Keratinocyte (primary cell): ENCODE measurements around the gene ZMYM2.

Experiments
- EZH2 ChIP-seq: IDR thresholded peaks from one replicate; pipeline ENCODE4 v1.6.1; 2012; ENCODE audit warnings: inconsistent platforms, mild to moderate bottlenecking, low read length, moderate library complexity
- TF ChIP-seq, protein P1 (sequence below), 3 experiments: IDR thresholded peaks in 1 of 3; conservative IDR thresholded peaks in 1 of 3; optimal IDR thresholded peaks in 1 of 3; 2 replicates in 2 of 3; 3 replicates in 1 of 3; pipeline versions ENCODE3 to v1.5.1; 2011; ENCODE audit warnings: low read length in 3 of 3, mild to moderate bottlenecking in 3 of 3, moderate library complexity in 2 of 3, control low read depth in 1 of 3, inconsistent platforms in 1 of 3; ENCODE audit not compliant: insufficient read depth in 2 of 3; ENCODE audit errors: extremely low read depth in 1 of 3

DNA sequence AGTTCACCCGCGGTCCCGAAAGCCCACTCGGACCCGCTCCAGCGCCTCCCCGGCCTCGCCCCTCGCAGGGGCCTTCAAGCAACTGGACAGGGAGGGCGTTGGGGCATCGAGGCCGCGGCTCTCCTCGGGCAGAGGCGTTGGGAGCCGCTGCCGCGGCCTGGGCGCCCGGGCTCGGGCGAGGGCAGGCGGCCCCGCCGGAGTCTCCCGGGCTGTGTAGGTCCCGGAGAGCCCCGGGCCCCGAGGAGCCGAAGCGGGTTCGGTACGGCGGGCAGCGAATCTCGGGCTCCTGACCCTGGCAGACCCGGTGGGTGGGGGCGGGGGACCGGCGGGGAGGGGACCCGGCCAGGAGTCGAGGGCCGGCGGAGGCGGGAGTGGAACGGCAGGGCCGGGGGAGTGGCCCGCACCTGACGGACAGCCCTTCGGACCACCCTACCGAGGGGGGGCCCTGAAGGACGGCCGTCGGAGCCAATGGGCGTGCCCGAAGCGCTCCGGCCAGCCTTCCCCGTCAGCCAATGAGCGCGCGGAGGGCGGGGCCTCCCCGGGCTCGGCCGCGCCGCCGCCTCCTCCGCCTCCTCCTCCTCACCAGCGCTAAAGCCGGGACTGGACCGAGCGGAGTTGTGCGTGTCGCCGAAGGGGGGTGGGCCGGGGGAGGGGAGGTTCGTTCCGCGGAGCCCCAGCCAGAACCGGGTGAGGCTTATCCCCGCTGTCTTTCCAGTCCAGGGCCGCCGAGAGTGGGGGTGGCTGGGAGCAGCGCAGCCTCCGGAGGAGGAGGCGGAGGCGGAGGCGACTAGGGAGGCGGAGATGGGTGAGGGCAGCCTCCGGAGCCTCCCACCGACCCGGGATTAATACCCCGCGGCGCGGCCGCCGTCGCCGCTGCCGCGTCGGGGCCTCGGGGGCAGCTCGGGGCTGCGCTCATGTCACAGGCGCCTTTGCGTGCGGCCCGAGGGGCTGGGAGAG is at the start of gene ZMYM2:
- TF ChIP-seq, protein P1, sequence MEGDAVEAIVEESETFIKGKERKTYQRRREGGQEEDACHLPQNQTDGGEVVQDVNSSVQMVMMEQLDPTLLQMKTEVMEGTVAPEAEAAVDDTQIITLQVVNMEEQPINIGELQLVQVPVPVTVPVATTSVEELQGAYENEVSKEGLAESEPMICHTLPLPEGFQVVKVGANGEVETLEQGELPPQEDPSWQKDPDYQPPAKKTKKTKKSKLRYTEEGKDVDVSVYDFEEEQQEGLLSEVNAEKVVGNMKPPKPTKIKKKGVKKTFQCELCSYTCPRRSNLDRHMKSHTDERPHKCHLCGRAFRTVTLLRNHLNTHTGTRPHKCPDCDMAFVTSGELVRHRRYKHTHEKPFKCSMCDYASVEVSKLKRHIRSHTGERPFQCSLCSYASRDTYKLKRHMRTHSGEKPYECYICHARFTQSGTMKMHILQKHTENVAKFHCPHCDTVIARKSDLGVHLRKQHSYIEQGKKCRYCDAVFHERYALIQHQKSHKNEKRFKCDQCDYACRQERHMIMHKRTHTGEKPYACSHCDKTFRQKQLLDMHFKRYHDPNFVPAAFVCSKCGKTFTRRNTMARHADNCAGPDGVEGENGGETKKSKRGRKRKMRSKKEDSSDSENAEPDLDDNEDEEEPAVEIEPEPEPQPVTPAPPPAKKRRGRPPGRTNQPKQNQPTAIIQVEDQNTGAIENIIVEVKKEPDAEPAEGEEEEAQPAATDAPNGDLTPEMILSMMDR (optimal IDR thresholded peaks at IDR 0.05 in 1 of 3, IDR thresholded peaks at IDR 0.05 in 1 of 3, conservative IDR thresholded peaks at IDR 0.05 in 1 of 3; ENCODE audit: extremely low read depth in 1 of 3, insufficient read depth in 2 of 3, low read length in 3 of 3): no peak
- TF ChIP-seq EZH2: no peak
